Measurements from ENCODE around the gene LCN6. TPM values are rescaled to one million over a fixed set of nuclear protein-coding genes. Genes with fewer than 3 reads are reported as not detected.
"Not testable (repeated sequence)": the region's sequence is repeated elsewhere in the genome, so short reads cannot be mapped to it uniquely, and the experiment has no call there.

Gene LCN6
- total RNA-seq, 2 experiments from 2014 or later = not detected

DNA sequence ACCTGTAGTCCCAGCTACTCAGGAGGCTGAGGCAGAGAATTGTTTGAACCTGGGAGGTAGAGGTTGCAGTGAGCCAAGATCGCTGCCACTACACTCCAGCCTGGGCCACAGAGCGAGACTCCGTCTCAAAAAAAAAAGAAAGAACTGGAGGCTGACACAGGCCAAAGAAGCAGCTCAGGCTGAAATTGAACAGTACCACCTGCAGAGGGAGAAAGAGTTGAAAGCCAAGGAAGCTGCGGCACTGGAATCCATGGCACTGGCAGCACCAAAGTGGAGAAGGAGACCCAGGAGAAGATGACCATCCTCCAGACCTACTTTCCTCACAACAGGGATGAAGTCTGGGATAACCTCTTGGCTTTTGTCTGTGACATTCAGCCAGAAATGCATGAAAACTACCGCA is 31.5 kb upstream of the LCN6 start:
- H3K36me3 Mint-ChIP-seq (ENCODE audit: low read depth) = no peaks in the 10 kb centered on the region
- ChIA-PET CTCF (interaction anchor here (0.6 to 1.0 kb wide), 2 partner anchors 14 to 22 kb away, joined by 3 to 4 read pairs; partner anchors contain the start of gene LCN8), POLR2A (no interaction called here)
- intact Hi-C loops (cut with DNase I, micrococcal nuclease) = loop anchor here in 1 of 2 experiments (10.0 kb wide), 2 partner anchors 285 to 445 kb away; partner anchors contain the start of genes CYSRT1, RNF208 and RNF224
- no peak for ATAC-seq
- H3K27ac Mint-ChIP-seq = no peak overlapping the region
- H3K27me3 Mint-ChIP-seq = peaks cover 10% of the 10 kb centered on the region
- no peaks in the 10 kb centered on the region for H3K9me3 Mint-ChIP-seq (ENCODE audit: low read depth)
- DNase-seq = no peak
- H3K4me3 Mint-ChIP-seq = no peak overlapping the region
- H3K4me1 Mint-ChIP-seq = no peaks in the 10 kb centered on the region

DNA sequence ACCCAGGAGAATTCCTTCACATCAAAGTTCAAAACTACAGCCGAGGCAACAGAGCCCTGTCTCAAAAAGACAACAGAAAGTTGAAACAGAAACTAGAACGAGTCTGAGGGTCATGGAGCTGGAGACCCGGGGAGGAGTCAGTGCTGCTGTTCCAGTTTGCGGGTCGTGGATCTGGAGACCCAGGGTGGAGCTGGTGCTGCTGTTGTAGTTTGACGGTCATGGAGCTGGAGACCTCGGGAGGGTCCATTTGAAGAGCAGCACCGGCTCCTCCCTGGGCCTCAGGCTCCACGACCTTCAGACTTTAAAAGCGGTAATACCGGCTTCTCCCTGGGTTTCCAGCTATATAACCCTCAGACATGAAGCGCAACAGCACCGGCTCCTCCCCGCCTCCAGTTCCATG is 29.0 kb upstream of the LCN6 start:
- Mint-ChIP-seq H3K27me3 (peaks cover 10% of the 10 kb centered on the region), H3K4me1 (no peaks in the 10 kb centered on the region), H3K27ac (peak overlapping the region; percentile 4), H3K4me3 (no peak overlapping the region), H3K9me3 (ENCODE audit: low read depth) (peaks cover 8% of the 10 kb centered on the region), H3K36me3 (ENCODE audit: low read depth) (no peaks in the 10 kb centered on the region)
- POLR2A ChIA-PET = no interaction called here
- no peak for DNase-seq
- ATAC-seq = no peak
- CTCF ChIA-PET = interaction anchor here (0.6 to 2.9 kb wide), 9 partner anchors 9 to 283 kb away, joined by 3 to 19 read pairs (median 8); partner anchors contain the start of gene LCN8
- intact Hi-C loops (cut with DNase I, micrococcal nuclease) = no loop called here

DNA sequence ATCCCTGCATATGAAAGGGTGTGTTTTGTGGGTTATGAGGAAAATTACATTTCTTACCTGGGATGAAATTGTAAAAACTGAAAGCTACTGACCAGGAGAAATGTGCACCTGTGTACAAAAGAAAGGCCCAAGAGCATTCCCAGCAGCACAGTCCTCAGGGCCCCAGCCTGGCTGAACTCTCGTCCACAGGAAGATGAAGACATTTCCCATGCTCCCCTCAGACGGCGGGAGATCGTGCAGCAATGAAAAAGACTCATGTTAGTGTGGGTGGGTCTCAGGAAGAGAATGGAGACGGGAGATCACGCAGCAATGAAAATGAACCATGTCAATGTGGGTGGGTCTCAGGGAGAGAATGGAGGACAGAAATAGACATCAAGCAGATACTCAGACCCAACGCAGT is 28.6 kb upstream of the LCN6 start:
- H3K27ac Mint-ChIP-seq = peak overlapping the region; percentile 4
- POLR2A ChIA-PET = no interaction called here

DNA sequence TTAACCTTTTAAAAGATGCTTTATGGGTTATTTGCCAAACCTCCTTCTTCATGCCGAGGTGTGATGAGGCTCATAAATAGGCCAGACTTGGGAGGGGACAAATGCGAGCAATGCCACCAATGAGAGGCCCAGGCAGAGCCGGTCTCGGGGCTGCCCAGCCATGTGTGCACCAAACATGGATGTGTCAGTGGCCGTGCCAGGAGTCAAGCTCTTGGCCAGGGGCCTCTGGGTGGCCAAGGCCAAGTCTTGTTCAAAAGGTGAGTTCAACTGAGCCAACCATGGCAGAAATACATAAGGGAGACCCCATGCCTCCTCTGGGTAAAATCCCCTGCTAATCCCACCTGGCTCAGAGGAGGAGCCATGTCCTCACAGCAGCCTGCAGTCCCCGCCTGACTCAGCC is 26.9 kb upstream of the LCN6 start:
- POLR2A ChIA-PET = no interaction called here
- Mint-ChIP-seq H3K27ac (no peak overlapping the region), H3K27me3 (peaks cover 10% of the 10 kb centered on the region), H3K9me3 (ENCODE audit: low read depth) (peaks cover 8% of the 10 kb centered on the region), H3K4me3 (no peak overlapping the region), H3K36me3 (ENCODE audit: low read depth) (no peaks in the 10 kb centered on the region), H3K4me1 (no peaks in the 10 kb centered on the region)
- ATAC-seq (no peak), DNase-seq (no peak)
- intact Hi-C loops (cut with DNase I, micrococcal nuclease) = no loop called here
- CTCF ChIA-PET = no interaction called here

More for the DNA sequence above, 28.6 kb upstream of the LCN6 start:
- peaks cover 8% of the 10 kb centered on the region for H3K9me3 Mint-ChIP-seq (ENCODE audit: low read depth)
- no peak overlapping the region for H3K4me3 Mint-ChIP-seq
- H3K4me1 Mint-ChIP-seq = no peaks in the 10 kb centered on the region
- DNase-seq (no peak), ATAC-seq (no peak)
- no peaks in the 10 kb centered on the region for H3K36me3 Mint-ChIP-seq (ENCODE audit: low read depth)
- intact Hi-C loops (cut with DNase I, micrococcal nuclease) = no loop called here
- CTCF ChIA-PET = interaction anchor here (1.0 to 2.9 kb wide), 7 partner anchors 9 to 258 kb away, joined by 4 to 19 read pairs (median 10); partner anchors contain the start of gene LCN8
- peaks cover 10% of the 10 kb centered on the region for H3K27me3 Mint-ChIP-seq

DNA sequence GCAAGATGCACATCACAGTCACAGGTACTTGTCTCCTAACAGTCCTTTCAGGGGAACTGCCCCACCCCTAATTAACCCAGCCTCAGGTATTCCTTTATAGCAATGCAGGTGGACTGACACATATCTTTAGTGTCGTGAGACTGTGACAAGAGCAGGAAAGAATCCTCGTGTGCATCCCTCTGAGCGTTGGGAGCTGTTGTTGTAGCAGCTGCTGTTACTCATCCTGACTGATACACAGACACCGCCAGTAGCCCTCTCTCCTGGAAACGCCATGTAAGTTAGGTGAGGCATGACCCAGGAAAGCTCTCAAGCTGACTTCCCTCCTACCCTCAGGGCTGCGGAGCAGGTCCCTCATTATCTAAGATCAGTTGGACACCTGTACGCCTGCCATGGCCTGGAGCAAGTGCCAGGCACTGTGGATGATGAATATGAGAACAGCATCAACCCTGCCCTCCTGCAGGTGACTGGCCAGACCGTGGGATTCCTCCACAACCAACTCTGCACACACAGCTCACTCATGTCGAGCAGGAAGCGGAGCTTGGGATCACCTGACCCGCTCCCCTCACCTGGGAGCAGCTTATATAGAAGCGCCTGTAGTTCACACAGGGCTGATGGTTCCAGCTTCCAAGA is 26.2 kb upstream of the LCN6 start:
- intact Hi-C loops (cut with DNase I, micrococcal nuclease) = no loop called here
- POLR2A ChIA-PET = no interaction called here

DNA sequence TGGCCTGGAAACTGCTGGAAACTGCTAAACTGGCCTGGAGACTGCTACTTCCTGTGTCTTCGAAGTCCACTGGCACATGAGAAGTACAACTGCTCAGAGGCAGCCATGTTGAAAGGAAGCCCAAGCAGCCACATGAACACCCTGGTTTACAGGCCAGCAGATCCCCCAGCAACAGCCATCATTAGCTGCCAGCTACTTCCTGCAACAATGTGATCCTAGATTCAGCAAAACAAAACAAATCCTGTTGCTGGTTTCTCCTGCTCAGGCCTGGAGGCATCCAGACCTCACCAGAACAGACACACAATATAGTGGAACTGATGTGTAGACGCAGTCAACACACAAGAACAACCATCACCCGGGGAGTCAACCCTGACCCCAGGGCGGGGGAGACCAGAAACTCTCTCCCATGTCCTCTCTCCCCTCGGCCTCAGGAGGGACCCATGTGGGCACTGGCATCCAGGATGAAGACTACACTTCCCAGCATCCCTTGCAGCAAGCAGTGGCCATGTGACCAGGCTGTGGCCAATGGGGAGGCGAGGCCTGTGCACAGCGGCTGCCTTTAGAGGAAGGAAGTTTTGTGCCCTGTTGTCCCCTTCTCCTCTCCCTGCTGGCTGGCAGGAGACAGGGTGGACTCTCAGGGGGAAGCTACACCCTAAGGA is 25.2 kb upstream of the LCN6 start:
- intact Hi-C loops (cut with DNase I, micrococcal nuclease) = no loop called here
- H3K9me3 Mint-ChIP-seq (ENCODE audit: low read depth) = peaks cover 8% of the 10 kb centered on the region
- ChIA-PET POLR2A (interaction anchor here (0.7 kb wide), 1 partner anchor 282 kb away, joined by 3 read pairs; no protein-coding TSS in a partner anchor), CTCF (no interaction called here)
- DNase-seq (peak; percentile 58), ATAC-seq (peak; percentile 75)
- peaks cover 2% of the 10 kb centered on the region for H3K4me1 Mint-ChIP-seq
- H3K27me3 Mint-ChIP-seq = peaks cover 3% of the 10 kb centered on the region
- no peaks in the 10 kb centered on the region for H3K36me3 Mint-ChIP-seq (ENCODE audit: low read depth)
- H3K4me3 Mint-ChIP-seq = no peak overlapping the region
- H3K27ac Mint-ChIP-seq = no peak overlapping the region

More for the DNA sequence above, 26.2 kb upstream of the LCN6 start:
- Mint-ChIP-seq H3K36me3 (ENCODE audit: low read depth) (no peaks in the 10 kb centered on the region), H3K4me1 (peaks cover 2% of the 10 kb centered on the region), H3K4me3 (no peak overlapping the region), H3K27ac (no peak overlapping the region), H3K9me3 (ENCODE audit: low read depth) (peaks cover 8% of the 10 kb centered on the region), H3K27me3 (peaks cover 10% of the 10 kb centered on the region)
- CTCF ChIA-PET = no interaction called here
- DNase-seq = no peak
- ATAC-seq = no peak

DNA sequence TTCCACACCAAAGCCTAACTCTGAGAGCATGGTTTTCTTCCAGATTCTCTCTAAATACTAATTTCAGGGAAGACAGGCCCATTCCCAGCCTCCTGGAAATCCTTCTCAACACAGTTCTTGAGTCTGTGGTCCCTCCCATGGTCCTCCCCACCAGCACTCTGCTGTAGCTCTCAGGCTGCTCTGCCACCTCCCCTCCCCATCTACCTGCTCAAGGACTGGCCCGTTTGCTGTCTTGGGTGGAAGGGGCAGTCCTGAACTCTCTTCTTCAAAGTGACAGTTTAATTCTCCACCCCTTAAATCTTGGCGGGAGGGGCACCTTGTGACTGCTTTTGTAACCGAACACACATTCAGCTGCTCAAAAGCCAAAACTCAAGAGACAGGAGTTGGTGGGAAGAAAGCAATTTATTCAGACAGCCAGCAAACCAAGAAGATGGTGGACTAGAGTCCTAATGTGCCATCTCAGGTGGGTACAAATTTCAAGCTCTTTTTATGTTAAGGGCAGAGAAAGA is 23.6 kb upstream of the LCN6 start:
- H3K4me3 Mint-ChIP-seq = no peak overlapping the region
- CTCF ChIA-PET = interaction anchor here (0.9 to 1.2 kb wide), 3 partner anchors 220 to 275 kb away, joined by 3 read pairs; partner anchors contain the start of gene NPDC1
- peaks cover 10% of the 10 kb centered on the region for H3K4me1 Mint-ChIP-seq
- no peak for DNase-seq
- POLR2A ChIA-PET = no interaction called here
- H3K9me3 Mint-ChIP-seq (ENCODE audit: low read depth) = peaks cover 8% of the 10 kb centered on the region
- H3K27me3 Mint-ChIP-seq = peaks cover 6% of the 10 kb centered on the region
- intact Hi-C loops (cut with DNase I, micrococcal nuclease) = no loop called here
- no peaks in the 10 kb centered on the region for H3K36me3 Mint-ChIP-seq (ENCODE audit: low read depth)
- H3K27ac Mint-ChIP-seq = no peak overlapping the region
- ATAC-seq = no peak

DNA sequence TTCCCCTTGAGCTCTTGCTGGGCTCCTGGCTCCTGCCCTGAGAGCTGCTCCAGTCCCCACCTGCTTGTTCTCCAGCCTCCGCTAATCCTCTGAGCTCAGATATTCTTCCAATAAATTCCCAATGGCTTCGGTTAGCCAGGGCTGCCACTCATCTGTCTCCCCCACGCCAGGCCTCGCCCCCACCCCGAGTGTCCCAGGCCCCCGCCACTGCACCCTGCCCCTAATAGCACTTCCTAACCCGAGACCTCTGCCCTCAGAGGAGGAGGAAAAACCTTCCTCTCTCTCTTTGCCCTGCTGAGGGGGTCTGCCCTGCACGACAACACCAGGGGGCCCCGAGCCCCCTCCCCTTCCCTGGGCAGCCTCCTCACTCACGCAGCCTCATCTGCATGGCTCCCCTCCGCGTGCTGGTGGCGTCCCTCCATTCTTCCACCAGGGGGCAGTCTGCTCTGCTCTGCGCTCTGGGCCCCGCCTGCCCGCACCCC is 21.4 kb upstream of the LCN6 start:
- ChIA-PET CTCF (interaction anchor here (0.6 to 2.8 kb wide), 3 partner anchors 8 to 735 kb away, joined by 3 to 19 read pairs (median 3); no protein-coding TSS in a partner anchor), POLR2A (interaction anchor here (0.5 to 0.6 kb wide), 2 partner anchors 229 to 277 kb away, joined by 3 to 4 read pairs; no protein-coding TSS in a partner anchor)
- no peak overlapping the region for H3K4me3 Mint-ChIP-seq
- H3K27me3 Mint-ChIP-seq = peaks cover 7% of the 10 kb centered on the region
- ATAC-seq (peak; percentile 84), DNase-seq (peak; percentile 82)
- H3K27ac Mint-ChIP-seq = no peak overlapping the region
- intact Hi-C loops (cut with DNase I, micrococcal nuclease) = loop anchor here in 1 of 2 experiments (1.0 kb wide), 1 partner anchor 15 kb away; no protein-coding TSS in a partner anchor
- peaks cover 19% of the 10 kb centered on the region for H3K4me1 Mint-ChIP-seq
- no peaks in the 10 kb centered on the region for H3K36me3 Mint-ChIP-seq (ENCODE audit: low read depth)
- H3K9me3 Mint-ChIP-seq (ENCODE audit: low read depth) = peaks cover 8% of the 10 kb centered on the region

DNA sequence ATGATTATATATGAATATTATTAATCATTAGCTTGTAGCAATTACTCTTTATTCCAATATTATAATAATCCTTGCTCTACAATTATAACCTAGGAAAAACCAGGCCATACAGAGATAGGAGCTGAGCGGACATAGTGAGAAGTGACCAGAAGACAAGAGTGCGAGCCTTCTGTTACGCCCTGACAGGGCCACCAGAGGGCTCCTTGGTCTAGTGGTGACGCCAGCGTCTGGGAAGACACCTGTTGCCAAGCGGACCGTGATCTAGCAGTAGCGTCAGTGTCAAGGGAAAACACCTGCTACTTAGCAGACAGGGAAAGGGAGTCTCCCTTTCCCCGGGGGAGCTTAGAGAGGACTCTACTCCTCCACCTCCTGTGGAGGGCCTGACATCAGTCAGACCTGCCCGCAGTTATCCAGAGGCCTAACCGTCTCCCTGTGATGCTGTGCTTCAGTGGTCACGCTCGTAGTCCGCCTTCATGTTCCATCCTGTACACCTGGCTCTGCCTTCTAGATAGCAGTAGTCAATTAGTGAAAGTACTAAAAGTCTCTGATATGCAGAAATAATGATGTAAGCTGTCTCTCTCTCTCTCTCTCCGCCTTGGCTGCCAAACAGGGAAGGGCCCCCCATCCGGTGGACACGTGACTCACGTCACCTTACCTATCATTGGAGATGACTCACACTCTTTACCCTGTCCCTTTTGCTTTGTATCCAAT is 18.2 kb upstream of the LCN6 start:
- DNase-seq = peak; percentile 87
- intact Hi-C loops (cut with DNase I, micrococcal nuclease) = loop anchor here in 1 of 2 experiments (1.0 kb wide), 2 partner anchors 16 to 18 kb away; no protein-coding TSS in a partner anchor

DNA sequence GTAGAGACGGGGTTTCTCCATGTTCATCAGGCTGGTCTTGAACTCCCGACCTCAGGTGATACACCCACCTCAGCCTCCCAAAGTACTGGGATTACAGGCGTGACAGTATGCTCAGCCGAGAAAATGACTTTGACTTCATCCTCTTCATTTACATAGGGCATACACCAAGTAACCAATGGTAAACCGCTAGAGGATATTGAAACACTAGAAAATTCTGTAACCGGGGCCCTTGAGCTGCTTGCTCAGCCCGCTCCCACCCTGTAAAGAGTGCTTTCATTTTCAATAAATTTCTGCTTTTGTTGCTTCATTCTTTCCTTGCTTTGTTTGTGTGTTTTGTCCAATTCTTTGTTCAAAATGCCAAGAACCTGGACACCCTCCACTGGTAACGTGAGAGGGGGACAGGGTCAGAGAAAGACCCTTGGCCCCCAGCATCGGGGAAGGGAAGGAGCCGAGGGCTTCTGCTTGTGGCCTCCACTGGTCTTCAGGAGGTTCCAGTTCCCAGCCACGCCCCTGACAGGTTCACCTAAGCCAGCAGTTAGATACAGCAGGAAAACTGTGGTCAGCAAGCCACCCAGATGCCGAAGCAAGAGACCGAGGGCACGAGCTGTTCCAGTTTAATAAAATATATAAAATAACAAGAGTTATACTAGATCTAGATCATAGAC is 17.6 kb upstream of the LCN6 start:
- POLR2A ChIA-PET; H3K9me3 Mint-ChIP-seq (ENCODE audit: low read depth); H3K27ac Mint-ChIP-seq; H3K36me3 Mint-ChIP-seq (ENCODE audit: low read depth); DNase-seq; H3K4me3 Mint-ChIP-seq; ATAC-seq; H3K27me3 Mint-ChIP-seq: not testable (repeated sequence)
- CTCF ChIA-PET = interaction anchor here (0.6 to 1.6 kb wide), 7 partner anchors 12 to 318 kb away, joined by 3 to 10 read pairs (median 4); no protein-coding TSS in a partner anchor
- peaks cover 19% of the 10 kb centered on the region for H3K4me1 Mint-ChIP-seq
- intact Hi-C loops (cut with DNase I, micrococcal nuclease) = loop anchor here in 1 of 2 experiments (1.0 kb wide), 2 partner anchors 16 to 18 kb away; no protein-coding TSS in a partner anchor

More for the DNA sequence above, 18.2 kb upstream of the LCN6 start:
- H3K27ac Mint-ChIP-seq = peak overlapping the region; percentile 44
- POLR2A ChIA-PET; H3K9me3 Mint-ChIP-seq (ENCODE audit: low read depth); H3K4me3 Mint-ChIP-seq; H3K27me3 Mint-ChIP-seq; H3K36me3 Mint-ChIP-seq (ENCODE audit: low read depth): not testable (repeated sequence)
- ATAC-seq = peak; percentile 53
- H3K4me1 Mint-ChIP-seq = peaks cover 19% of the 10 kb centered on the region
- CTCF ChIA-PET = interaction anchor here (0.7 to 2.8 kb wide), 9 partner anchors 8 to 490 kb away, joined by 3 to 19 read pairs (median 4); partner anchors contain the start of gene LCN8

All from activated CD4-positive, alpha-beta T cell treated with anti-CD3 and anti-CD28 coated beads for 36 hours (primary cell).